ENCODE data around the gene NPAS3.

The NPAS3 gene

GRCh38 chr14:33569821-33570687 is 631.4 kb downstream of the NPAS3 start:
- peak; percentile 12 for DNase-seq (ENCODE audit: low spot score)

DNA sequence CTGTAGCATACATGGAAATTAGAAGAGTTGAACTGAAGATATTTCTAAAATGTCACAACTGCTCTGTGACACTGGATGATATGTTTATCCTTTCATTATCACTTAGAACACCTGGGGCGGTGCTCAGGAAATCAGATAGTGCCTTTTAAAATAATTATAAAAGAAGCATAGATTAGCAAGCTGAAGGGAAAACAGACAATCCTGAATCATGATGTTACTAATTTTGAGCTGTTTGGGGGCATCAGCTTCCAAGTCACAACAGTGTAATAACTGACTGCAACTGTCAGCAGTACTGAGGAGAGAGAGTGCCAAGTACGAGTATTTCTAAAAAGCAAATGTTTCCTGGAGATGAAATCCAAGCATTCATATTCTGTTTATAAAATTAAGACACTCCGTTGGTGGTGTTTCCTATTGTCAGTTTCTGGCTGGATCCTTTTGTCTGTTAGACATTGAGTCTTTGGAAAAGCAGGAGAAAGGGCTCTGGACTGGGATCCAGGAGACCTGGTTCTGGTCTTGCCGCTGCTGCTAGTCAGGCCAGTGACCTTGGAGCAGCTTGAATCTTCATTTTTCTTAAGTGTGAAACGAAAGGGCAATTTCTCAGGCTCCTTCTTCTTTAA is 632.1 kb downstream of the NPAS3 start:
- DNase-seq (ENCODE audit: low spot score), result no peak

GRCh38 chr14:33573301-33573880 is 634.7 kb downstream of the NPAS3 start:
- DNase-seq (ENCODE audit: low spot score), result no peak

GRCh38 chr14:33576014-33576413 is 637.3 kb downstream of the NPAS3 start:
- DNase-seq (ENCODE audit: low spot score), result no peak

- DNase-seq (ENCODE audit: low spot score), result no peak
These were observed 640.0 kb downstream of the NPAS3 start for GRCh38 chr14:33578461-33579216.

DNA sequence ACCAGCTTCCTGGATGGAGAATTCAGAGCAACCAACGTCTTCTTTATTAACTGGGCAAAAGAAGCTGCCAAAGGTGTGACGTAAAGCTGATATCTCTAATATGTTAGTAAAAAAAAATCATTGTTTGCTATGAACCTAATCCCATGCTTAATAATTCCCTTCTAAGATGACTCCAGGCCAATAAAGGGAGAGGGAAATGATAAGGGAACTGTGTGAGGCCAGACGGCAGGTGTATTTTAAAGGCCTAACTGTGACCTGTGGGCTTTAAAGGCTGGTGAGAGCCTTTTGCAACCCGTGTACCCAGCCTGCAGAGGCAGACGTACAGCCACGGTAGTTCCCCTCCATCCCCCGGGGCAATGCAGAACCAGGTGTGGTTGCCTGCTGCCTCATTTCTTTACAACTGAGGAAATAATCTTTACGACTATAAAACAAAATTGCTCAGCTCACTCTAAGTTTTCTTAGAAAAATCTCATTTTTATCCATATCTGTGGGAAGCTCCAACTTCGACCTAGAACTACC is 641.6 kb downstream of the NPAS3 start:
- no peak for DNase-seq (ENCODE audit: low spot score)

DNA sequence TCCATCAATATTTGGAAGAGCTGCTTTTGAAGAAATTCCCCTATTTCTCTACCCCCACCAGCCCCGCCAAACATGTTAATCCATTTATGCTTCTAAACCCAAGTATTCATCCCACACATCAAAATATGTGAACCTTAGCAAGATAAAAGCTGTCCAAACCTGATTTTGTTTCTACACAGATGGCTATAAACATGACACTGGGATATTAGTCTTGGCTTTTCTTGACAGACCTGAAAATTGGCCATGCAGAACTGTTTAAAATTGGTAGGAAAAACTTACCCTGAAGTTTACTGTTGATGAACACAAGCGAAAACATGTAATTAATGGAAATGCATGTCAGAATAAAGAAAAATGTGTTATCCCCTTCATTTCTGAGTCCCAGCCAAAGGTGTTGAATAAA is 642.2 kb downstream of the NPAS3 start:
- no peak for DNase-seq (ENCODE audit: low spot score)

DNA sequence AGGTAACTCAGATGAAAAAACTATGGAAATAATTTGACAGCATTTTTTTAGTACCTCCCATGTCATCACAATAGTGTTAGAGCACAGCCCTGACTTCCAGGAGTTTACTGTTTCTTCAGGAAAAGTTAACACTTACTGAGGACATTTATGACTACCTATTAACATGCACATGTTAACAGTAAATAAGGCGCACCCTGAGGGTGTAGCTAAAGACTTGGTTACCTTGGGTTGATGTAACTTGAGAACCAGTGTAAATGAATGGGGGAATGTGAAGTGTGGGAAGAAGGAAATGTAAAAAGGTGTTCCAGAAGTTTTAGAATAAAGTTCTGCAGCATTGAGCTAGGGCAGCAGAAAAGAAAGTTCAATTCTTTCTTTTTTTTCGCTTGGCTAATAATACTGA is 646.0 kb downstream of the NPAS3 start:
- DNase-seq (ENCODE audit: low spot score), result no peak

GRCh38 chr14:33586806-33587205 is 648.1 kb downstream of the NPAS3 start:
- no peak for DNase-seq (ENCODE audit: low spot score)

DNA sequence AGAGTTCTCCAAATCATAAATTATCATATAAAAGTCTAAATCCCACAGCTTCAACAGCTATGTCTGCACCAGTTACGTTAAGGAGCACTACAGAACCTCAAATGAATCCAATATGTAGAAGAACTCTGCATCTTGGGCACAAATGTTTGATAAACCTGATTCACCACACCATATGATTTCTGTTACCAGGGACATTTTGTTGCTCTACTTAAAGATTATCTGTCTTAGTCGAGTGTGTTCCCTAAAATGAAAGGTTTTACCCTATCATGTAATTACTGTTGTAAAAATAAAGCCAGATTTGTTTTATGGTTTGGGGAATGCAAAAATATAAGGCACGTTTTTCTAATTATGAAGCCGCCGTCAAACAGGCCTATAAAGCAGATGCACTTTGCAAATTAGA is 649.1 kb downstream of the NPAS3 start:
- no peak for DNase-seq (ENCODE audit: low spot score)

GRCh38 chr14:33588771-33589170 is 650.1 kb downstream of the NPAS3 start:
- DNase-seq (ENCODE audit: low spot score), result no peak

GRCh38 chr14:33589334-33589733 is 650.7 kb downstream of the NPAS3 start:
- DNase-seq (ENCODE audit: low spot score), result no peak

GRCh38 chr14:33590891-33591630 is 652.4 kb downstream of the NPAS3 start:
- no peak for DNase-seq (ENCODE audit: low spot score)

DNA sequence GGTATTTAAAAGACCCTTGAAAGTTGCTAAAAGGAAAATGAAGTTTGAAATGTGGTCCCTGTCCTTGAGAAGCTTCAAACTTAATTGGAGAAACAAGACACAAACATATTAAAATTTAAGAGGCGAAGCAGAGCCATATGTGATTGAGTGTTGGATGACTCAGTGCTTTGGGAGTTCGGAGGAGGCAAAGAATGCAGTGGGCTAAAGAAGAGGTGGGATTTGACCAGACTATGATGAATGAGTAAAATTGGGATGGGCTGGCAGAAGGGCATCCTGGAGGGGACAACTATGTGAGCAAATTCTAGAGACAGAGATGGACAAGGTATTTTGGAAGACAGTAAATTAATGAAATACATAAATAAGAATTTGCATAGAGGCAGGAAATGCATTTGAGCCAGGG is 653.6 kb downstream of the NPAS3 start:
- DNase-seq (ENCODE audit: low spot score), result no peak

DNA sequence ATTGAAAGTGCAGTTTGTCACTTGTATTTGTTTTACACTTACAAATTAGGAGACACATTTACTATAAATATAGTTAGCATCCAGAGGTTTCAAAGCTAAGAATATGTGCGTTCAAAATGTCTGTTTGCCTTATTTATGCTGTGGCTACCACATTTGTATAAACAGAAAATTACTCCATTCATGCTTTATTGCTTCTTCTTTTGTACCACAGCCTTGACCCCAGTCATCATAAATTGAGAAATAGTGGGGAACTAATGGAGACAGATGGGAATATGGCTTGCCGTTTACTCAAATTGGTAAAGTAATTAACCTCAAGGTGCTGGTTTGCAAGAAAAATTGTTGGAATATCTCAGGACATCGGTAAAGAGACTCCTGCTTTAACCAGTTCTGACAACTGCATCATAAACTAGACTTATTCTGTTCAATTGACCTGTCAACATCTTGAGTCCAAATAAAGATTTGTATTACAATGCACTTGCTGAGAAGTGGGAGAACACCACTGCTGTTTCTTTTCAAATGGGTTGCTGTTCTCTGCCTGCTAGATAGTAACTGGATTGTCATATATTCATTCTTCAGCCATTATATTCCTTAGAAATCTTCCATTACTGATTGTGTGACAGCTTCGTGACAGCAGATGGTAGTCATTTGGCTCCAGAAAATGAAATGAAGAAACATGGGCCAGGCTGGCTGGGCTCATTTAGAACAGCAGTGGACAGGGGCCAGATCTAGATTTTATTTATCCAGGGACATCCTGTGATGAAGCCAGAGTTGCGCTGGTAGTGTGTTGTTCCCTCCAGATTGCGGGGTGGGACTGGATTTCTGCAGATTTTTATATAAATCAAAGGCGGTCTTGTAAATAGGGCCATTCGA is 657.8 kb downstream of the NPAS3 start:
- peak; percentile 69 for DNase-seq (ENCODE audit: low spot score)

DNA sequence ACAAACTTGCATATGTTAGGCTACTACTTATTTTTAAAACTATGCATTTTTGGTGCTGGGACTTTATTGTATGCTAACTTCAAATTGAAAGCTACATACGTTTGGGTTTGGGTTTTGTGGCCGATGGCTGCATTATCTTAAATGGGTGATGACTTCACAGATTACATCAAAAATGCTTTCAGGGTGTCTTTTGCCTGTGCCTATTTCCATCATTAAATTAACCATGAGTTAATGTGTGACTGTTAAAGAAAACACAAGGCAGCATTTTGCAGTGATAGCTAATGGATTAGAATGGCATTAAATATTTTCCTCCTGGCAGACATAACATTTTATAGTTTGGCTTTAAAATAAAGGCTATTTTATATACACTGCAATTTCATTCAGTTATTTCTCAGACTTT is 659.9 kb downstream of the NPAS3 start:
- DNase-seq (ENCODE audit: low spot score), result no peak

DNA sequence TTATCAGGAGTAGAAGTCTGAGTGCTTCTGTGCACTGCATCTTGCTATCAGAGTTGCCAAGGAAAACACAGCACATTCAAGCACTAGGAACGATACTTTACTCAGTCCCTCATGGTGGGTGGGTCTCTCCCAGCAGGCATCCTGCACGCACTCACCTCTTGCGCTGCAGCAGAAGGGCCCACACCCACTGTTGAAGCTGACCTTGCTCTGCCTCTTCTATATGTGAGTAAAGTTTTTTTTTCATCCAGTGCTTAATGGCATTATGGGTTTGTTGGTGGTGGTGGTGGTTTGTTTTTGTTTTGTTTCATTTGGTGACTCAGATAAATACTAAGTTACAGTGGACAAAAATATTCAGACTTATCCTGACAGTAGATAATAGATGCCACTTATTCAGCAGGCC is 663.7 kb downstream of the NPAS3 start:
- DNase-seq (ENCODE audit: low spot score), result no peak

- DNase-seq (ENCODE audit: low spot score), result no peak
These were observed 667.9 kb downstream of the NPAS3 start for GRCh38 chr14:33606591-33606990.

DNA sequence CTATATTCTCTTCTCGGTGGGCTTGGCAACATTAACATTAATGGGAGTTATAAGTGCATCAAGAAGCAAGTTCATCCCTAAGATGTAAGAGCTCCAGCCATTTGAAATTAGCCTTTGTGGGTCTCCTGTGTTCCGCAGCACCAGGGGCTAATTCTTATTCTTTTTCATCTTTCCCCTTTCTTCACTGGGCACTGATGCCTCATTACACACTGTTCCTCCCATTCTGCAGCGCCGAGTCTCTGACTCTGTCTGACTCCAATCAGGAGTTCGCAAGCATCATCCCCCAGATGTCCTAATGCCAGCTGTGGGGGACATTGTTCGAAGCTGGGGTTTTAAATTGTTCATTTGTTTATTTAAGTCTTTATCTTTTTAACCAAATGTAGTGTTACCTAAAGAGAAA is 670.9 kb downstream of the NPAS3 start:
- no peak for DNase-seq (ENCODE audit: low spot score)

DNA sequence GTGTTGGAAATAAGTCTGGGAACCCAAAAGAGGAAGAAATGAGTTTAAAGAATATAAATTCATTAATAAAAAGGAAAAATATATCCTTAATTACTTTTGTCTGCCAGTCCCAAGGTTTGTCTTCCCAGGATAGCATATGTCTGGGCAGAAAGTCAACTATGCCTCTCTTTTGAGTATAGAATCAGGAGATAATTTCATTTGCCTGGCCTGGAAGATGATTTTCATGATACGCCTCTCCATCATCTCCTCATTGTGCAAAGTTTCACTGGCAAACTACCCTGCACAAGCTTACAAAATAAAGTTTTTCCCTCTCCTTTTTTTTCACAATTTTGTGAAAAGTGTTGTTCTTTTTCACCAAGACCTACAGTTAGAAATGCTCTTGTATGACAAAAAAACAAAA is 671.4 kb downstream of the NPAS3 start:
- peak; percentile 44 for DNase-seq (ENCODE audit: low spot score)

All from SK-N-DZ (cell line).